C4-2B (cell line): ENCODE measurements around the gene CNIH1.
"Not testable (repeated sequence)": the region's sequence is repeated elsewhere in the genome, so short reads cannot be mapped to it uniquely, and the experiment has no call there.

Experiments
- ZFX ChIP-seq: fragments of 450-650 bp; IDR thresholded peaks from 2 replicates; pipeline ENCODE4 v1.6.1; 2017
- TF ChIP-seq, protein P1 (sequence below): fragments of 450-650 bp; conservative IDR thresholded peaks from 2 replicates; pipeline ENCODE4 v1.5.1; 2017; ENCODE audit warnings: mild to moderate bottlenecking

- TF ChIP-seq, protein P1, sequence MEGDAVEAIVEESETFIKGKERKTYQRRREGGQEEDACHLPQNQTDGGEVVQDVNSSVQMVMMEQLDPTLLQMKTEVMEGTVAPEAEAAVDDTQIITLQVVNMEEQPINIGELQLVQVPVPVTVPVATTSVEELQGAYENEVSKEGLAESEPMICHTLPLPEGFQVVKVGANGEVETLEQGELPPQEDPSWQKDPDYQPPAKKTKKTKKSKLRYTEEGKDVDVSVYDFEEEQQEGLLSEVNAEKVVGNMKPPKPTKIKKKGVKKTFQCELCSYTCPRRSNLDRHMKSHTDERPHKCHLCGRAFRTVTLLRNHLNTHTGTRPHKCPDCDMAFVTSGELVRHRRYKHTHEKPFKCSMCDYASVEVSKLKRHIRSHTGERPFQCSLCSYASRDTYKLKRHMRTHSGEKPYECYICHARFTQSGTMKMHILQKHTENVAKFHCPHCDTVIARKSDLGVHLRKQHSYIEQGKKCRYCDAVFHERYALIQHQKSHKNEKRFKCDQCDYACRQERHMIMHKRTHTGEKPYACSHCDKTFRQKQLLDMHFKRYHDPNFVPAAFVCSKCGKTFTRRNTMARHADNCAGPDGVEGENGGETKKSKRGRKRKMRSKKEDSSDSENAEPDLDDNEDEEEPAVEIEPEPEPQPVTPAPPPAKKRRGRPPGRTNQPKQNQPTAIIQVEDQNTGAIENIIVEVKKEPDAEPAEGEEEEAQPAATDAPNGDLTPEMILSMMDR: not testable (repeated sequence)
- TF ChIP-seq ZFX: not testable (repeated sequence)
Measured at GRCh38 chr14:54378893-54379292, 62.3 kb downstream of the CNIH1 start.
